ENCODE data around the gene ACBD4. TPM values are rescaled to one million over a fixed set of nuclear protein-coding genes. Genes with fewer than 3 reads are reported as not detected.

ACBD4 gene
- polyA plus RNA-seq, 4 donors = 11.4 to 19.0 (median 16.9) TPM

DNA sequence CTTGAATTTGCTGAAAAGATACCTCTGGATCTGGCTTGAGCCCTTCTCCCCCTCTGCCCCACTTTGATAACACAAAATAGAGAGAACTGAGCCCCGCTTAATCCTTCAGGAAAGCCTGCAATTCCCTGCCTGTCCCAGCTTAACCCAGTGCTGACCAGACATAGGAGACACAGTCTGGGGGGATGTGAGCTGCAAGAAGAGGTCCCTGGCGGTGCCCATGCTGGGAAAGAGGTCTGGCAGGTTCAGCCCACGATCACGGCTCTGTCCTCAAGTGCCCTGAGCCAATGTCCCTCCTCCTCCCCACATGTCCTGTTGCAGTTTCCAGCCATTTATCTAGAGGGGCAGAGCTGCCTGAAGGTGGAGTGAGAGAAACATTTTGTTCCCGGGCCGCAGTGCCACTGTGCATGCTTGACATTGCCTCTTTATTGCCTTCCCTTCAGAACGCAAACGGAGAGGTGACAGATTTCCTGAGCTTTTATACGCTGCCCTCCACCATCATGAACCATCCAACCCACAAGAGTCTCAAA, 32.2 kb upstream of the ACBD4 start:
- DNase-seq (ENCODE audit: low read depth in 4 of 4, low spot score in 2 of 4) = no peak

DNA sequence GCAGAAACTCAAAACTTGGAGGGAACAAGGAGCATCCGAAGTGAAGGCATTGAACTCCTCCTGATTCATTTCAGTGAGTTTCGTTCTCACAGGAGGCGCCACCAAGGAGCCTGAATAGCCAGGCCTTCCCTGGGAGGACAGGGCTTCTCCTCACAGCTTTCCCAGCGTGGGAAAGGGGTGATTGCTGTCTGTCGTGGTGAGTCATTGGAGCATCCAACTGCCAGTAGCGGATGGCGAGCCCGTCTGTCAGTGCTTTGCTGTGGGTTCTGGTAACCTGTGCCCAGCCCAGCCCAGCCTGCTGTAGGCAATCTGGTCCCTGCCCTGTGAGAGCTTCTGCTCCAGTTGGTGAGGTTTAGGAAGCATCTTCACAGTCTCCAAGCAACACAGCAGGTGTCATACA, 31.5 kb upstream of the ACBD4 start:
- DNase-seq (ENCODE audit: low read depth in 4 of 4, low spot score in 2 of 4) = no peak

DNA sequence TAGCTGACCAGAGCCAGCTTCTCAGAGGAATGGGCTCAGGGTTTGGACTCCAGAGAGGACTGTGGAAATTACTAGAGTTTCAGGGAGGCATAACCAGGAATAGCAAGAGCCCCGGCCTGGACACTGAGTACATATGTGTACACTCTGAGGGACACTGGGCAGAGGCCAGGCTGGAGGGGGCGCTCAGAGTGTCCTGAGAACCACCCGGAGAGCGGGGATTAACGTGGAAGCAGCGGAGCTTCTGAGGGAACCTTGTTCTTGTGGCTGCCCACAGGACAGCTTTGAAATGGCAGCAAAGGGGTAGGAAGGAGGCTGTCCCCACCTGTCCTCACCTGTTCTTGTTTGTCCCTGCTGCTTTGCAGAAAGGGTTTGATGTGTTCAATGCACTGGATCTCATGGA, 31.0 kb upstream of the ACBD4 start:
- DNase-seq (ENCODE audit: low read depth in 4 of 4, low spot score in 2 of 4) = no peak

DNA sequence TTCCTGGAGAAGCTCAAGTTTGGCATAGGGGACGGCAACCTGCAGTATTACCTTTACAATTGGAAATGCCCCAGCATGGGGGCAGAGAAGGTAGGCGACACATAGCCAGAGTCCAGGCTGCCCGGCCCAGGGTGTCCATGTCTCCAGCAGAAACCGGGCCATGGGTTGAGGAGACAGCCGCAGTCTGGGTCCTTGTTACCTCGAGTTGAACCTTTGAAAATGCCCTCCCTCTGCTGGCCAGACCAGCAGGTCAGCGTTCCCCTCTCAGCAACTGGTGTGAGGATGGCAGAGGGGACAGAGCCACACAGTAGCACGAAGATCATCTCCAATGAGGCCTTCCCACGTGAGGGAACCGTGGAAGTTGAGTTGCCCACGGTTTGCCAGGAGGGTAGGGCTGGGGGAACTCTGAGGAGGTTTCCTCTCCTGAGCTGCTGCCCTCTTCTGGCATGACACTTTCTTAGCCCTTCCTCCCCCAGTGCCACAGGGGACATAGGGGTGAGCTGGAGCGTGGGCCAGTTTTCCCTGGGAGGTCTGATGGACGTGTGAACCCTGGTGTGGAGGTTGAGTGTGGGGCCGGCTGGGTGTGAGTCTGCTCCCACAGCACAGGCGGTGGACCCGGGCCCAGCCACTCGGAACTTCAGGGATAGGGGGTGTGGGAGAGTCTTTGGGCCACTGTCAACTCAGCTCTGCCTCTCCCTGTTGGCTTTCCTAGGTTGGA, 30.4 kb upstream of the ACBD4 start:
- DNase-seq (ENCODE audit: low read depth in 4 of 4, low spot score in 2 of 4) = no peak

DNA sequence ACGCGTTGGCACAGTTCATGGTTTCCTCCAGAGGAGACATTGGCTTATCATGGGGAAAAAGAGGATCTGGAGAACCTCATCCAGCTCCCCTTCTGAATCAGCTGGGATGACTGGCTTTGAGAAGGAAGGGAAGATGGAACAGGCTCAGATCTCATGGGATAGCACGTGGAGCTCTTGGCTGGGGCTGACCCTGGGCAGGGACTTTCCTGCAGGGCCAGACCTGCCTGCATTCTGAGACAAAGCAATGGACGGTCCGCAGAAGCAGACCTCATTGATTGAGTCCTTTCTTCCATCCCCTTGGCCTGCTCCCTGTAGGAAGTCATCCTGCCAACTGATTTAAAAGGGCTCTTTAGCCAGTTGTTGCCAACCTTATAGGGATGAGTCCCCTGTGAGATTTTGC, 29.4 kb upstream of the ACBD4 start:
- DNase-seq (ENCODE audit: low read depth in 4 of 4, low spot score in 2 of 4) = no peak

DNA sequence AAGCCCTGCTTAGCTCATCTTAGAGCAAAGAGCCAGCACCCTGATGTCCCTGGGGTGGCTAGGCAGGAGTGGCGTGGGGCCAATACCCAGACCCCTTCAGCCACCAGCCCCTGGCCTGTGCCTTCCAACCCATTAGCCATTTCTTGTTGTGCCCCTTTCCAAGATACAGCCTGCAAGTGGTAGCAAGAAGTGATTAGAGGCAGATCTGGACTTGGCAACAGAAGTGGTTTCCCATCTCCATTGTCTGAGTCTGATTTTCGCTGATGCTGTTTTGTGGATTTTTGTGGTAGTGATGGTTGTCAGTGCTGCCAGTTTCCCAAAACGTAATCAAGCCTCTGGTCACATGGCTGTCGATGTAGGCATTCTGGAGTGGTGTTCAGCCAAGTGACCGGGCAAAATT, 28.9 kb upstream of the ACBD4 start:
- DNase-seq (ENCODE audit: low read depth in 4 of 4, low spot score in 2 of 4) = no peak

DNA sequence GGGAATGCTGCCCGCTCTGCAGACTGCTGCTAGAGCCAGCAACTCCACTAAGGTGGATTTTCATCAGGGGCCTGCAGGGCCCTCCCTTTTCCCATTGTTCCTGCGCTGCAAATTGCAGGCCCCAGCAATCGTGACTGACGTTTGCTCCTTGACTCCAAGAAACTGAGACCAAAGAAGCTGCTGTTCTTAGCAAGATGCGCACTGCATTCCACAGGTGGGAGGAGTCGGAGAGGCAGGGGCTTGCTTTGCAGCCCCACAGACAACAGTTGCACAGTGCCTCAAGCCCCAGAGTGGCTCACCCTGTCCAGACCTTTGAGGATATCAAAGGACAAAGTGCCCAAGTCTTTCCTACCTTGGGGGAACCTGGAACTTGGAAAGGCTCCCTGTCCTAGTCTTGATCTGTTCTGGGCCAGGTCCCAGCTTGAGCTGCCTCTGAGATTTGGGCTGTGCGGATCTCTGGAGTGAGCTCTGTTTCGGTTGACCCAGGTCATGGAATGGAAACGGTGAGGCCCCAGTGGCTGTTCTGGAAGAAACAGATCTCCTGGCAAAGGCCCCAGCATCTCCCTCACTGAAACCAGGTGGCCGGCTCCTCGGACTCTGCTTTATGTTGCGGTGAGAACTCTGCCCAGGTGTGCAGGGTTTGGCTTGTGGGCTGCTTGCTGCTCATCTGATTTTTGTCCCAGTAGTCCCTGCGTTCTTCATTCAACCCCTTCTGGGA, 28.0 kb upstream of the ACBD4 start:
- no peak for DNase-seq (ENCODE audit: low read depth in 4 of 4, low spot score in 2 of 4)

DNA sequence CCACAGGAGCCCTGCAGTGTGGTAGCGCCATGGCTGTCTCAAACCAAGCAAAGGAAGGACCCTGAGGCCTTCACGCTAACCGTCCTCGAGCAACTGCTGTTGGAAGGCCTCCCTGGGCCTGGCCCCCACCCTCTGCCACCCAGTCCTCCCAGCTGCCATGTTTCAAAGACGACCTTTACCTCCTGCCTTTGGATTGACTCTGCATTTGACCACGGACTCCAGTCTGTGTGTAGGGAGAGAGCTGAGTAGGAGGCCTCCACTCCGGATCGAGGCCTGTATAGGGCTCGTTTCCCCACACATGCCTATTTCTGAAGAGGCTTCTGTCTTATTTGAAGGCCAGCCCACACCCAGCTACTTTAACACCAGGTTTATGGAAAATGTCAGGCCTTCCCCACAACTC, 27.4 kb upstream of the ACBD4 start:
- DNase-seq (ENCODE audit: low read depth in 4 of 4, low spot score in 2 of 4) = no peak

DNA sequence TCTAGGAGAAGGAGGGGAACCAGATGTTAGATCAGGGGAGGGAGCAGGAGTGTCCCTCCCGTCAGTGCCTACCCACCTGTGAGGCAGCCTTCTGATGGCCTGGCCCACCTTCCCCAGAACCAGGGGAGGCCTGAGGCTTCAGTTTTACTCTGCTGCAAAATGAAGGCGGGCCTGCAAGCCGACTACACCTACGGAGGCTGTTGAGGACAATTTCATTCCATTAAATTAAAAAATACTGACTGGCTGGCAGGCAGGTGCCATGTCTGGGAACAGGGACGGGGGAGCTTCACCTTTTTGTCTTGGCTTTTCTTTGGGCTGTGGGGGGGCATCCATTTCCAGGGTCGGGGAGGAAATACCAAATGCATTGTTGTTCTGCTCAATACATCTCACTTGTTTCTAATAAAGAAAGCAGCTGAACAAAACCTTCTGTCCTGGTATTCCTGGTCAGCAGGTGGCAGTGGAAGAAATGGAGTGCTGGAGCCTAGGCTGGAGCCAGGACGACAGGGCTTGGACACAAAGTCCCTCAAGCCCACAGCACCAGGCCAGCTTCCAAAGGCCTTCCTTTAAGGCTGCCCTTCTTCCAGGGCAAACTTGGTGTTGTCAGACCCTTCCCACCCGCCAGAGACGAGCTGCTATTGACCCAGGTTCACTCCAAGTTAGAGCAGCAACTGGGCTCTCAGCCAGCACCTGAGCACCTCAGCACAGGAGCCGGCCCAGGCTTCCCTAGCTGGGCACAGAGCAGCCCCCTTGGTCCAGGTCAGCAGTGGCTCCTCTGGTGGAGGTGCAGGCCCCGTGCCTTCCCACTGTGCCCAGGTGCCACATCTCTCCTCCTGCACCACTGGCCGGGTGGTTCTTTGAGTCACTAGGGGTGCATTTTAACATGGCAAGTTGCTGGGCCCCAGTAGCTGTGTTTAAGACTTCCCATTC, 26.6 kb upstream of the ACBD4 start:
- DNase-seq (ENCODE audit: low read depth in 4 of 4, low spot score in 2 of 4) = no peak

DNA sequence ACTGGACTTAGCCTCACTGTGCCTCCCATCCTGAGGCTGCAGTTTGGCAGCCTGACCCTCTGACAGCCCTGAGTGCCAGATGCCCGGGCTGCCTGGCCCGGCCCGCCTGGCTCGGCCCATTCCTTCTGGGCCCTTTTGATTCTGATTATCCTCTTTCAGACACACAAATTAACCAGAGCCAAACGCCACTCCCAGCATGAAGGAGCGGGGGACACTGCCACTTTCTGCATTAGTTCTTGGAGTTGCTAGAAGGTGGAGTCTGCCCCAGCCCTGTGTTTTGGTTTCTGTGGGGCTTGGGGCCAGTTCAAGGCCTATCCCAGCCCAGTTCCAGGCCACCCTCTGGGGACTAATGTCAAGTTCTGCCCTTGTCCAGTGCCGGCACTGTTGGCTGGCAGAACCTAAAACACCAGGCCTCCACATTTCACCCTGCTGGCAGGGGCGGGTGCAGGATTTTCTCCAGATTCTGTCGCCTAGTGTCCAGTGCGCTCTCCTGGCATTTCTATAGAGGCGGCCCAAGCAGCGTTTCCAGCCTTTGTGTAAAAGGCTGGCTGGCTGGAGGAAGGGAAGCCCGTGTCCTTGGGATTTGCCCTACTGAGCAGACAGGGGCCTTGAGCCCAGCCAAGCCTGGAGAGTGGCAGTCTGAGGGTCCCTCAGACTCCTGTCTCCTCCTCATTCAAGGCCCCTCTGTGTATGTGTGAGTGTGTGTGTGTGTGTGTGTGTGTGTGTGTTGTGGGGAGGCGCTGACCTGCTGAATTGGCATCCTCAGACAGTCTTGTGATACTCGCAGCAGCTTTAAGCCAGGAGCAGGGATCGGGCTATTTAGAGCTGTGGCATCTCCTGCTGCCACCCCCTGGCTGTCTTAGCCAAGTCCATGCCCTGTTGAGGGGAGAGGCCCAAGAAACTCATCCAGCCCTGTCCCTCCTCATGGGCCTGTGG, 24.5 kb upstream of the ACBD4 start:
- DNase-seq (ENCODE audit: low read depth in 4 of 4, low spot score in 2 of 4) = no peak

DNA sequence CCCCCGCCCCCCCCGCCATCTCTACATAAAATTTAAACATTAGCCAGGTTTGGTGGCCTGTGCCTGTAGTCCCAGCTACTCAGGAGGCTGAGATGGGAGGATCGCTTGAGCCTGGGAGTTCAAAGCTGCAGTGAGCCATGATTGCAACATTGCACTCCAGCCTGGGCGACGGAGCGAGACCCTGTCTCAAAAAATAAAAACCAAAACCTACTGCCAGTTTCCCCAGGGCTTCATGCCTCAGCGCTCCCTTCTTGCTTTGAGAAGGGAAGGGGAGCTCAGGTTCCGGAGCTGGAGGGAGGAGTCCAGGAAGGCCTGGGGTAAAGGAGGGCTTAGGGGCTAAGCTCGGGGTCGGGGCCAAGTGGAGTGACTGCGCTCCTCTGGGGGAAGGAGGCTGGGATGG, 23.6 kb upstream of the ACBD4 start:
- DNase-seq (ENCODE audit: low read depth in 4 of 4, low spot score in 2 of 4) = no peak

DNA sequence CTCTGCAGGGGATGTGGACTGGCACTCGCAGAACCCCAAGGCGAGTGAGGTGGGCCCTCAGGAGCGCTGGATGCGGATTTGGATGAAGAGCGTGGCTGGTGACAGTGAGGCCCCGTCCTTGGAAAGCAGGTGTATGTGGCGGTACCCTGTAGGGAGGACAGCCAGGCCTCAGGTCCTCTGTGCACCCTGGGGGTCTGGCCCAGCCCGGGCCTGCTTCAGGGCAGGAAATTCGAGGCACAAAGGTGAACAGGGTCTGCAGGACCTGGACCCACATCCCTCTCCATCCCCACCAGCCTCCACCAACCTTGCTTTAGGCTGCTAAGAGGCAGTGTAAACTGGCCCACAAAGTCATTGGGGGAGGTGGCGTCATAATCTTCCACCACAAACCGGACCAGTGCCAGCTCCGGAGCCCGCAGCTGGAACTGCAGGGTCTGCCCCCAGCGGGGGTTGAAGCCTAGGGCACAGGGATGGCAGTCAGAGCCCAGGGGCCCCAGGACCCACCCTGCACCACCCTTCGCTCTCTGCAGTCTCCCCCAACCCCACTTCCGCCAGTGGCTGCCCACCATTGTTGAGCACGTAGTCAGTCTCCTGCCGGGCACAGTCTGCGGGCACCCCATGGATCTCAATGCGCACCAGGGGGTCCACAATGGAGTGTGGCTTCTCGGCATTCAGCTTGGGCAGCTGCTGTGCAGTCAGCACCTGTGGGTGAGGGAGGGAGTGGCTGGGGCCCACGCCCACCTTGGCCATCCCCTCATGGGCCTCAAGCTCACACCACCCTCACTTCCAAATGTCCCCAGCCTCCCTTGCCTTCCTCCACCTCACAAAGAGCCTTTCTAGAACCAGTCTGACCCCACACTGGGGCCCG, 22.7 kb upstream of the ACBD4 start:
- DNase-seq (ENCODE audit: low read depth in 4 of 4, low spot score in 2 of 4) = no peak

DNA sequence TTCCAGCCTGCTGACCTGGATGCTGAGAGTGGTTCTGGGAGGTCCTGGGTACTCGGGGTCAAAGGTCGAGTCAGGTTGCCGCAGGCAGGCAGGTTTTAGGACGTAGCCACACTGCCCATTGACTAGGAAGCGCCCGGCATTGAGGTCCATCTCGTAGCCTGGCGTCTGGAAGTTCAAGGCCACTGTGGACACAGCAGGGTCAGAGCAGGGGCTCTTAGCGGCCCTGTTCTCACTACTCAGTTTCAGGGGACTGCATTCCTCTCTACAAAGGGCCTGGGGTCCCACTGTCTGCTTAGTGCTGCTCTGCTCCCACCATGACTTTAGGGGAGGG, 22.1 kb upstream of the ACBD4 start:
- no peak for DNase-seq (ENCODE audit: low read depth in 4 of 4, low spot score in 2 of 4)

DNA sequence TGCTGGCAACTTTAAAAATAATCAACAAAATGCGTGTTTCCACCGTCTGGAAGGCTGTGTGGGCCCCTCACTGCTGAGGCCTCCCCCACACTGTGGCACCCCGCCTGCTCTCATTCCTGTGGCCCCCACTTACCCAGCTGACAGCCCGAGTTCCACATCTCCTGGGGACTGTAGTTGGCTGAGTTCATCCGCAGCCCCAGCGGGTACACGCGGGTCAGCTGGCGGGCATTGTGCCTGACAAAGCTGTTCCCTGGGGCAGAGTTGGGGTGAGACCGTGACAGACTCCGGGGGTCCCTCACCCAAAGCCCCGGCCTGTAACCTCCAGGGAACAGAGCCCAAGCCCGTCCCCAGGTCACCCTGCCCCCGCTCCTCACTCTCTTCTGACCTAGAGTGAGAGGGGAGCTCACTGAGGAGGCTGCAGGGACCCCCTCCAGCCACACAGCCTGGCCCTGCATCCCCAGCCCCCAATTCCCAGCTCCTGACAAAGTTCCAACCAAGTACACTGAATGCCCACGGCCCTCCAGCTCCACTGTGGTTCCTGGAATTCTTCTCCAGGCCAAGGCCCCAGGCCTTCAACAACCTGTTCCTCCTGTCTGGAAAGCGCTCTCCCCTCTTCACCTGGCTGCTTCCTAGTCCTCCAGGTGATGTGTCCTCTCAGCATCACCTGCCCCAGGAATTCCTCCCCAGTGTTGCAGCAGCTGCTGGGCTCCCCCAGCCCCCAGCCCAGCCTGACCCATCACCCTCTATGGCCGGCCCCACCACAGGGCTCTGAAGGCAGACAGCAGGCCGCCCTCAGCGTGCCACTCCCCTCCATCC, 21.2 kb upstream of the ACBD4 start:
- DNase-seq (ENCODE audit: low read depth in 4 of 4, low spot score in 2 of 4) = no peak

DNA sequence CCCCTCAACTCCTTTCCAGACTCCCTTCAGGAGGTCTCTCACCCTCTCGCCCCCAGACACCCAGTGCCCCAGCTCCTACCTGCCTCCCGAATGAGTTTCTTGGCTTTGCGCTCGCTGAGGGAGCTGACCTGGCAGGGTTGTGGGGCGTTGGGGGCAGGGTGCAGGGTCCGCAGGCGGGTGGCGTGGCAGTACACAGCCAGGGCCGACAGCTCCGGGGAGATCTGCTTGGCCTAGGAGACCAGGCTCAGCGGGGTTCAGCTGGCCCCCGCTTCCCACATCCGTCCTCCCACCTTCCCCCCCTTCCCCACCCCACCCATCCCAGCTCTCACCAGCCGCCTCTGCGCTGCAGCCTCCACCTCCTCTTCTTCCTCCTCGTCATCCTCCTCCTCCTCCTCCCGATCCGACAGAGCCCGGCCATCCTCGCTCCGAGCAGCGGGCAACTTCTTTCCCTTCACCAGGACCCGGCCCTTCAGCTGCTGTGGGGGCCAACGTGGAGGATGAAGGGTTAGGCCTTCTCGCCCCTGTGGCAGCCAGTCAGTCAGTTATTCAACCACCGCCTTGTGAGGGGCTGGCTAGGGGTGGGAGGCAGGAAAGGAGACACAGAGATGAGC, 20.4 kb upstream of the ACBD4 start:
- no peak for DNase-seq (ENCODE audit: low read depth in 4 of 4, low spot score in 2 of 4)

DNA sequence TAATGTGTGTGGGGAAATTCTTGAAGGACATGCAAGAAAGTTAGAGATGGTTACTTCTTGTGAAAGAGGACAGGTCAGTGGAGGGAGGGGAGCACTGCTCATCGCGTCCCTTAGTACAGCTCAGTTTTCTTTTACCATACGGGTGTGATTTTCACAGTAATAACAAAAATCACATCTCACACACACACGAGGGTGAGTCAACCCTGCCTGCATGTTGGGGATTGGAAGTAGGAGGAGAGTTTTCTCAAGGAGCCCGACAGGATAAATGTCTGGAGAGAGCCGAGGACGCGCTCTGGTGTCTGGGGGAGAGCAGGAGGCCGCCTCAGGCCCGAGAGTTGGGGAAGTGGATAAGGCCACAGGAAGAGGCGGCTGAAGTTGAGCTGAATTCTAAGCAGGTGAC, 19.6 kb upstream of the ACBD4 start:
- no peak for DNase-seq (ENCODE audit: low read depth in 4 of 4, low spot score in 2 of 4)

DNA sequence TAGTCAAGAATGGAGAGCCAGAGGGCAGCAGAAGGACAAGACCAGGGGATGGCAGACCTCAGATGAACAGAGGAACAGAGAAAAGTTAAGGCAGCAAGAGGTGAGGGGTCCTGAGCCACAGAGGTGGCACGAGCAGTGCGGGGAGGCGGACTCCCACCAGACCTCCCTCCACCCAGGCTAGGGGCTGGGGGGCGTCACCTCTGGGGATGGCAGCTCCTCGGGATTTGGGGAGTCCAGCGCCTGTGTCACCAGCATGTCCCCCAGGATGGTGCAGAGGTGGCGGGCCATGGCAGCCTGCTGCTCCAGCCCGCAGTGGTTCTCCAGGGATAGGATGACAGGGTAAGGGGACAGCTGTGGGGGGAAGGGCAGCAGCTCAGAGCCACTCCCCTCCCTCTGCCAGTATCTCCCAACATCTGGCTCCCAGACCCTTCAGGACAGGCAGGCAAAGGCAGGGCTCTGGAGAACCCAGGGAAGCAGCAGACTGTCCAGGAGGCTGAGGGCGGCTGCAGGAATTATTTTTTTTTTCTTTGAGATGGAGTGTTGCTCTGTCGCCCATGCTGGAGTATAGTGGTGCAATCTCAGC, 19.0 kb upstream of the ACBD4 start:
- DNase-seq (ENCODE audit: low read depth in 4 of 4, low spot score in 2 of 4) = no peak

DNA sequence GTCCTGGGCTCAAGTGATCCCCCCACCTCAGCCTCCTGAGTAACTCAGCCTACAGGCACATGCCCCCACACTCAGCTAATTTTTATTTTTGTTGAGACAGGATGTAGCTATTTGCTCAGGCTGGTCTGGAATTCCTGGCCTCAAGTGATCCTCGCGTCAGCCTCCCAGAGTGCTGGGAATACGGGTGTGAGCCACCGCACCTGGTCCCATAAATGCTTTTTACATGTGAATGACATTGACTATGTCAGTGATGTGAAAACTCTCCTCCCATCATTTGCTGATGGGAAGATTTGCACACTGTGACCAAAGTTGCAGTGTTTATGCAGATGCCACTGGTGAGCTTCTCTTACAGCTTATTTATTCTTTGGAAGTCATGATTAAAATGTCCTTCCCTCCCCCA, 18.2 kb upstream of the ACBD4 start:
- DNase-seq (ENCODE audit: low read depth in 4 of 4, low spot score in 2 of 4) = no peak

Measured in left renal cortex interstitium (tissue), 4 donors.